H9 (cell line): ENCODE results near the gene STARD9. TPM values are rescaled to one million over a fixed set of nuclear protein-coding genes. Genes with fewer than 3 reads are reported as not detected.

Experiments
- DNase-seq: peaks from one replicate; pipeline ENCODE4 v3.0.0-alpha.2; 2017
- H2AFZ ChIP-seq: one replicate; pipeline ENCODE4 v1.6.1; 2013; ENCODE audit warnings: mild to moderate bottlenecking, low read length, control low read depth, moderate library complexity
- H2AK5ac ChIP-seq: 2 replicates; pipeline ENCODE4 v1.6.1; 2013; ENCODE audit warnings: low read length, control low read depth, mixed read lengths; ENCODE audit not compliant: insufficient read length
- H2BK120ac ChIP-seq: one replicate; pipeline ENCODE4 v1.6.1; 2013; ENCODE audit warnings: low read depth, mild to moderate bottlenecking, low read length, control low read depth, inconsistent platforms; ENCODE audit not compliant: poor library complexity, severe bottlenecking
- H2BK12ac ChIP-seq: 2 replicates; pipeline ENCODE4 v1.6.1; 2013; ENCODE audit warnings: low read length, control low read depth, mixed read lengths, low read depth; ENCODE audit not compliant: insufficient read length
- H2BK15ac ChIP-seq: 2 replicates; pipeline ENCODE4 v1.6.1; 2013; ENCODE audit warnings: low read depth, low read length, control low read depth
- H2BK20ac ChIP-seq: one replicate; pipeline ENCODE4 v1.6.1; 2013; ENCODE audit warnings: low read depth, mild to moderate bottlenecking, low read length, control low read depth, inconsistent platforms; ENCODE audit not compliant: poor library complexity, severe bottlenecking
- H2BK5ac ChIP-seq: 2 replicates; pipeline ENCODE4 v1.6.1; 2013; ENCODE audit warnings: low read length, control low read depth, mixed read lengths; ENCODE audit not compliant: insufficient read length
- H3K14ac ChIP-seq: 2 replicates; pipeline ENCODE4 v1.6.1; 2013; ENCODE audit warnings: low read length, control low read depth; ENCODE audit not compliant: insufficient read depth
- H3K18ac ChIP-seq: 2 replicates; pipeline ENCODE4 v1.6.1; 2013; ENCODE audit warnings: low read depth, mild to moderate bottlenecking, mixed read lengths, low read length, control low read depth; ENCODE audit not compliant: insufficient read length
- H3K23ac ChIP-seq: 2 replicates; pipeline ENCODE4 v1.6.1; 2013; ENCODE audit warnings: low read length, control low read depth, mixed read lengths, low read depth; ENCODE audit not compliant: insufficient read length
- H3K23me2 ChIP-seq: 2 replicates; pipeline ENCODE4 v1.6.1; 2013; ENCODE audit warnings: low read depth, mild to moderate bottlenecking, mixed read lengths, low read length, control low read depth; ENCODE audit not compliant: insufficient read length, poor library complexity, severe bottlenecking
- H3K27ac ChIP-seq: 2 replicates; pipeline ENCODE4 v1.5.1; 2013; ENCODE audit warnings: low read length, control low read depth, mixed read lengths, low read depth; ENCODE audit not compliant: insufficient read length
- H3K27me3 ChIP-seq: 2 replicates; pipeline ENCODE4 v1.6.1; 2013; ENCODE audit warnings: low read length, control low read depth, inconsistent platforms; ENCODE audit not compliant: insufficient read depth
- H3K4ac ChIP-seq: 2 replicates; pipeline ENCODE4 v1.6.1; 2013; ENCODE audit warnings: low read depth, mild to moderate bottlenecking, control low read depth, inconsistent platforms, low read length, moderate library complexity
- H3K4me1 ChIP-seq: 2 replicates; pipeline ENCODE4 v1.6.1; 2013; ENCODE audit warnings: low read length, control low read depth, inconsistent platforms; ENCODE audit not compliant: insufficient read depth
- H3K4me2 ChIP-seq: 2 replicates; pipeline ENCODE4 v1.6.1; 2013; ENCODE audit warnings: low read length, control low read depth, mixed read lengths; ENCODE audit not compliant: insufficient read length, insufficient read depth
- H3K56ac ChIP-seq: 2 replicates; pipeline ENCODE4 v1.6.1; 2013; ENCODE audit warnings: low read depth, mild to moderate bottlenecking, mixed read lengths, low read length, control low read depth; ENCODE audit not compliant: insufficient read length
- H3K79me1 ChIP-seq: 2 replicates; pipeline ENCODE4 v1.6.1; 2013; ENCODE audit warnings: low read depth, mild to moderate bottlenecking, moderate library complexity, low read length, control low read depth, inconsistent platforms; ENCODE audit not compliant: insufficient read depth, poor library complexity, severe bottlenecking
- H3K79me2 ChIP-seq: 2 replicates; pipeline ENCODE4 v1.6.1; 2013; ENCODE audit warnings: low read length, control low read depth, inconsistent platforms; ENCODE audit not compliant: insufficient read depth
- H3K9ac ChIP-seq: 2 replicates; pipeline ENCODE4 v1.6.1; 2013; ENCODE audit warnings: low read length, control low read depth, mixed read lengths; ENCODE audit not compliant: insufficient read length; ENCODE audit errors: extremely low read depth
- H3K9me3 ChIP-seq: one replicate; pipeline ENCODE4 v1.6.1; 2013; ENCODE audit warnings: low read depth, low read length, inconsistent platforms; ENCODE audit not compliant: control insufficient read depth
- H3T11ph ChIP-seq: one replicate; pipeline ENCODE4 v1.6.1; 2013; ENCODE audit warnings: mild to moderate bottlenecking, low read length, control low read depth, inconsistent platforms
- H4K20me1 ChIP-seq: one replicate; pipeline ENCODE4 v1.6.1; 2013; ENCODE audit not compliant: control insufficient read depth, insufficient read length, insufficient read depth
- H4K5ac ChIP-seq: 2 replicates; pipeline ENCODE4 v1.6.1; 2013; ENCODE audit warnings: low read depth, mild to moderate bottlenecking, mixed read lengths, low read length, control low read depth; ENCODE audit not compliant: insufficient read length
- H4K8ac ChIP-seq: replicated peaks from 2 replicates; pipeline ENCODE4 v1.6.1; 2013; ENCODE audit warnings: low read length, control low read depth, mixed read lengths, low read depth; ENCODE audit not compliant: insufficient read length
- H4K91ac ChIP-seq: 2 replicates; pipeline ENCODE4 v1.6.1; 2013; ENCODE audit warnings: low read depth, mild to moderate bottlenecking, moderate library complexity, mixed read lengths, low read length, control low read depth; ENCODE audit not compliant: insufficient read length
- H3K27ac Mint-ChIP-seq, 3 experiments: 2 replicates in 2 of 3; 3 replicates in 1 of 3; pipeline ENCODE4 v1.8.0; 2020 to 2021; ENCODE audit warnings: mixed read lengths in 3 of 3, mild to moderate bottlenecking in 1 of 3, moderate library complexity in 1 of 3
- H3K27me3 Mint-ChIP-seq: 2 replicates; pipeline ENCODE4 v1.8.0; 2021; ENCODE audit warnings: low read depth, mild to moderate bottlenecking, moderate library complexity, mixed read lengths
- H3K36me3 Mint-ChIP-seq, 3 experiments: 2 replicates in 2 of 3; 3 replicates in 1 of 3; pipeline ENCODE4 v1.8.0; 2020 to 2021; ENCODE audit warnings: low read depth in 3 of 3, mixed read lengths in 3 of 3; ENCODE audit not compliant: insufficient read depth in 1 of 3
- H3K4me1 Mint-ChIP-seq, 2 experiments: 2 replicates each; pipeline ENCODE4 v1.8.0; 2020; ENCODE audit warnings: mixed read lengths in 2 of 2
- H3K4me3 Mint-ChIP-seq, 2 experiments: 2 replicates in 1 of 2; 3 replicates in 1 of 2; pipeline ENCODE4 v1.8.0; 2020 to 2021; ENCODE audit warnings: mild to moderate bottlenecking in 2 of 2, mixed read lengths in 2 of 2, moderate library complexity in 1 of 2
- H3K9me3 Mint-ChIP-seq, 2 experiments: 2 replicates in 1 of 2; 3 replicates in 1 of 2; pipeline ENCODE4 v1.8.0; 2020; ENCODE audit warnings: mild to moderate bottlenecking in 2 of 2, mixed read lengths in 2 of 2, moderate library complexity in 1 of 2
- CTCF ChIP-seq: fragments of 200-600 bp; sonication (generic); conservative IDR thresholded peaks from 3 replicates; pipeline ENCODE4 v1.8.0; 2021; ENCODE audit warnings: antibody characterized with exemption, mild to moderate bottlenecking
- WGBS: extraction: QIAGEN DNeasy Blood & Tissue Kit; methylation state at CpG from one replicate; pipeline ENCODE4 v1.1.7; 2013; ENCODE audit warnings: missing lambda C conversion rate, low lambda C conversion rate, mixed read lengths; ENCODE audit not compliant: insufficient read length; ENCODE audit errors: extremely low coverage; 5-methylcytosine and 5-hydroxymethylcytosine counted together
- total RNA-seq: library from RNA; stranded (reverse); gene quantifications from 2 replicates; pipeline ENCODE4 v1.2.1, GENCODE V29; 2021

The STARD9 gene
- total RNA-seq, 1 experiment from 2014 or later = 6.9 TPM

- Histone ChIP-seq H4K20me1 (no peaks in the 10 kb centered on the region), H4K91ac (no peak overlapping the region), H2BK120ac (no peak overlapping the region), H4K5ac (no peak overlapping the region), H2BK12ac (no peak overlapping the region), H3K27me3 (no peaks in the 10 kb centered on the region), H2AFZ (no peak overlapping the region), H3K14ac (no peak overlapping the region; the same call in 1 of the 2 replicates), H2BK5ac (no peak overlapping the region), H3K23ac (no peak overlapping the region), H3T11ph (no peak overlapping the region), H3K4me1 (no peaks in the 10 kb centered on the region), H3K23me2 (no peaks in the 10 kb centered on the region), H3K9me3 (no peaks in the 10 kb centered on the region), H2AK5ac (no peak overlapping the region), H3K4me2 (no peak overlapping the region), H3K79me1 (no peaks in the 10 kb centered on the region), H3K79me2 (no peaks in the 10 kb centered on the region), H2BK20ac (no peak overlapping the region), H2BK15ac (no peak overlapping the region), H3K9ac (no peak overlapping the region), H4K8ac (no peak overlapping the region), H3K27ac (no peak overlapping the region), H3K56ac (no peak overlapping the region), H3K18ac (no peak overlapping the region), H3K4ac (no peak overlapping the region)
- H3K9me3 Mint-ChIP-seq = no peaks in the 10 kb centered on the region
- no peak overlapping the region for H3K4me3 Mint-ChIP-seq
- H3K27ac Mint-ChIP-seq = peak overlapping the region in 2 of 3 experiments; percentile 87 to 93; a peak in 3 of 7 replicates
- H3K27me3 Mint-ChIP-seq = no peaks in the 10 kb centered on the region
- DNase-seq = no peak
- WGBS = no CpG with 5 or more reads among the region's 9 CpGs
- no peak for TF ChIP-seq CTCF
- peaks cover 0 to 14% (median 2%) of the 10 kb centered on the region in 3 experiments; a peak in 3 of 7 replicates for H3K36me3 Mint-ChIP-seq
- H3K4me1 Mint-ChIP-seq = peaks cover 0 to 3% of the 10 kb centered on the region in 2 experiments; a peak in 1 of 4 replicates
Observed at GRCh38 chr15:42691770-42692169, 116.4 kb downstream of the STARD9 start.
